GM18861 (cell line): Measurements from ENCODE around the gene ZNF816.
"Not testable (repeated sequence)": the region's sequence is repeated elsewhere in the genome, so short reads cannot be mapped to it uniquely, and the experiment has no call there.

Experiments
- ATAC-seq: cut with Tn5 transposase; IDR thresholded peaks from one replicate; pipeline ENCODE4 v1.9.1; 2021; ENCODE audit not compliant: unreplicated experiment

Gene ZNF816

DNA sequence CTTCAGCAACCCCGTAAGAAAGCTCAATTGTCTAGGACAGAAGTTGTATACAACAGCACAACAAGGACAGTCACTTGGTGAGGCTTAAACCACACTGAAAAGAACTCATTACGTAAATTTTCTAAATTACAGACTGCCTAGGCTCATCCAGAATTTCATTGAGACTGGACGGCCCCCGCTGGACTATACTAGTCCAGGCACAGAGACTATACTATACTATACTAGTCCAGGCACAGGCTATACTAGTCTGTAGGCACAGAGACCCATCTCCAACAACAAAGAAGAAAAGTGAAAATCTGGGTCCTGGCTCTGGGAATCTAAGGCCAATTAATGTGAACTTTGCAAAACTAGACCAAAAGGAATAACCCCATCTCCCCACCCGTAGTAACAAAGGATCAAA lies 700 bp downstream of the ZNF816 start:
- ATAC-seq = no peak

DNA sequence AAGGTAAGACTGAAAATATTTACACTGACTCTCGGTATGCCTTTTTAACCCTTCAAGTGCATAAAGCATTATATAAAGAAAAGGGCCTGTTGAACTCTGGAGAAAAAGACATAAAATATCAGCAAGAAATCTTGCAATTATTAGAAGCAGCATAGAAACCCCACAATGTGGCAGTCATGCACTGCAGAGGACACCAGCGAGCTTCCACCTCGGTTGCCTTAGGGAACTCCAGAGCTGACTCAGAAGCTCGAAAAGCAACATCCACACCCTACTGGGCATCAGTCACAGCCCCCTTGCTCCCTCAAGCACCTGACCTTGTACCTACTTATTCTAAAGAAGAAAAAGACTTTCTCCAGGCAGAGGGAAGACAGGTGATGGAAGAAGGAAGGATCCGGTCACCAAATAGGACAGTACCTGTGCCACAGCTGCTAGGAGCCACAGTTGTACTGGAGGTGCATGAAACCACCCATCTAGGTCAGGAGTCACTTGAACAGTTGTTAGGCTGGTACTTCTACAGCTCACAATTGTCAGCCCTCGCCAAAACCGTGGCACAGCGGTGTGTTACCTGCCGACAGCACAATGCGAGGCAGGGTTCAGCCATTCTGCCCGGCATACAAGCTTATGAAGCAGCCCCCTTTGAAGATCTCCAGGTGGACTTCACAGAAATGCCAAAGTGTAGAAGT lies 2.9 kb downstream of the ZNF816 start:
- ATAC-seq = no peak

DNA sequence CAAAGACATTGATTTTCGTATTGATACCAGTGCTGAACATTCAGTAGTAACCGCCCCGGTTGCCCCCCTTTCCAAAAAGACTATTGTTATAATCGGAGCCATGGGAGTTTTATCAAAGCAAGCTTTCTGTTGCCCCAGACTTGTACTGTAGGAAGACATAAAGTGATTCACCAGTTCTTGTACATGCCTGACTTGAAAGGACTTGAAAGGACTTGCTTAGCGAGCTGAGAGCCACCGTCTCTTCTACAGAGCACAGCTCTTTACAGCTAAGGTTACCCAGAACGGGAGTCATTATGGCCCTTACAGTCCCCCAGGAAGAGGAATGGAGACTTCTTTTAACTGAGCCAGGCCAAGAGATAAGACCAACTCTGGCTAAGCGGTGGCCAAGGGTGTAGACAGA lies 5.1 kb downstream of the ZNF816 start:
- no peak for ATAC-seq

DNA sequence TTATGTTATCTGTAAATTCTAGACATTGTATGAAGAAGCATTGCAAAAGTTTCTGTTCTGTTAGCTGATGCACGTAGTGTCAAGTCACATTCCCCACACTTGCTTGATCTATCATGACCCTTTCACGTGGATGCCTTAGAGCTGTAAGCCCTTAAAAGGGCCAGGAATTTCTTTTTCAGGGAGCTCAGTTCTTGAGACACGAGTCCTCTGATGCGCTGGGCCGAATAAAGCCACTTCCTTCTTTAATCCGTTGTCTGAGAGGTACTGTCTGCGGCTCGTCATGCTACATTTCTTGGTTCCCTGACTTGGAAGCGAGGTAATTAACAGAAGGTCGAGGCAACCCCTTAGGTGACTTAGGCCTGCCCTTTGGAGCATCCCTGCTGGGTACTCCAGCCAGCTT lies 5.8 kb downstream of the ZNF816 start:
- ATAC-seq = no peak

DNA sequence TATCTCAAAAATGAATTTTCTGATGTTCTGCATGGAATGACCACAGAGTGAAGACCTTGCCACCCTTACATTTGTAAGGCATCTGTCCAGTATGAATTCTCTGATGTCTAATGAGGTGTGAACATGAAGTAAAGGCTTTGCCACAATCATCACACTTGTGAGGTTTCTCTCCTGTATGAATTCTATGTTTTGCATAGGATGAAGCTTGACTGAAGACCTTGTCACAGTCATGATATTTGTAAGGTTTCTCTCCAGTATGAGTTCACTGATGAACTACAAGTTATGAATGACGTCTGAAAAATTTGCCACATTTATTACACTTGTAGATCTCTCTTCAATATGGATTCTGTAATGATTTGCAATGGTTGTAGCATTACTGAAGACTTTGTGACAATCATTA lies 13.3 kb downstream of the ZNF816 start:
- ATAC-seq = no peak

DNA sequence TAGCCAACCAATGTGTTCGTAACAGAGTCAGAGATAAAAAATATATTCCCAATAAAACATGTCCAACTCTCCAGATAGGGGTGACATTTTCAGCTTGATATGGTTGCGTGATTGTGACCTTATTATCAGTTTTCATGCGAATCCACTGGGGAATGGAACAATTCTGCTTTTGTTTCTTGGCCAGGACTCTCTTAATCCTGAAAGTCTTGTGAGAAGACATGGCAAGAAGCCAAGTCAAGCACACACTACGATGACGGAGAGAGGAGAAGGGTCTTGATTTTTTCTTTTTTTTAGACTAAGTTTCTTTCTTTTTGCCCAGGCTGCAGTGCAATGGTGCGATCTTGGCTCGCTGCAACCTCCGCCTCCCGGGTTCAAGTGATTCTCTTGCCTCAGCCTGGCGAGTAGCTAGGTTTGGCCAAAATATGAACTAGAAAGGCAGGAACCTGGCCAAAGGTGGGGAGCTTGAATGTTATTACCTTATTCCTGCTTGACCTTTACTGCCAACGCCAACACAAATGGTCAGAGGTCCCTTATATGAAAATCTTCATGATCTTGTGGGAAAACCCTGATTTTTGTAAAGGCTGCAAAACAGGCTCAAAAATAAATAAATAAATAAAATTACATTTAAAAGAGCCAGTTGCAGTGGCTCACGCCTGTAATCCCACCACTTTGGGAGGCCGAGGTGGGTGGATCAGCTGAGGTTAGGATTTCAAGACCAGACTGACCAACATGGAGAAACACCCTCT lies 14.5 kb downstream of the ZNF816 start:
- no peak for ATAC-seq

DNA sequence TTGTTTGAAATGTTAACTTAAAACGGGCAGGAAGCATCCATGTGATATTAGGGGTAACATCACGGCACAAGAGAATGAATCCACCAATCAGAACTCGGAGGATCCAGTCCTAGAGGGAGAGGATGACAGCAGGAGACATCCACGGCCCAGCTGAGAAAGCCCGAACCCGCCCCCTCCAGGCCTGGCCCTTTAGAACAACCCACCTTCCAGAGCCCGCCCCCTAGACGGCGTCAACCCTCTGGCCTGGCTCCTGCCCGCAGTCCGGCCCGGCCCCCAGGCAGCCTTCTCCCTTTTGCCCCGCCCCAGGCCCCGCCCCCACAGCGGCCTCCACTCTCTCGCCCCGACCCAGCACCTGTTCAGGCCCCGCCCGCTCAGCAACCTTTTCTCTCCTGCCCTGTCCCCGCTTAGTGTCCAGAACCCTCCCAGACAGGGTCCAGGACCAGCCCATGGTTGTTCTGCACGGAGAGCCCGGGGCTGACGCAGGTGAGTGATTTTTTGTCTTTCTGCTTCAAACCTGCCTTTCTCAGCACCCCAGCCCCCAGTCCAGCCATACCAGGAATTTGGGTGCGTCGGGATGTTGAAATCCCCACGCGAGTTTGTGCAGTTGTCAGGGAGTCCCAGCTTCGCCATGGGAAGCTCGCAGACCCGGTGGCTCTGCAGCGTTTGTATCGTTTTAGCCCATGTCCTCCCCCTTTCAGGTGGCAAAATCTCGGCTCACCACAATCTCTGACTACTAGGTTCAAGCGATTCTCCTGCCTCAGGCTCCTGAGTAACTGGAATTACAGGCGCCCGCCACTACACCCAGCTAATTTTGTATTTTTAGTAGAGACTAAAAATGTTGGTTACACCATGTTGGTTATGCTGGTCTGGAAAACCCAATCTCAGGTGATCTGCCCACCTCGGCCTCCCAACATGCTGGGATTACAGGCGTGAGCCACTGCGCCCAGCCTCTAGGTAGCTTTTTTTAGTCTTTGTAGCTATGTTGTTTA lies 16.1 kb downstream of the ZNF816 start:
- no peak for ATAC-seq

DNA sequence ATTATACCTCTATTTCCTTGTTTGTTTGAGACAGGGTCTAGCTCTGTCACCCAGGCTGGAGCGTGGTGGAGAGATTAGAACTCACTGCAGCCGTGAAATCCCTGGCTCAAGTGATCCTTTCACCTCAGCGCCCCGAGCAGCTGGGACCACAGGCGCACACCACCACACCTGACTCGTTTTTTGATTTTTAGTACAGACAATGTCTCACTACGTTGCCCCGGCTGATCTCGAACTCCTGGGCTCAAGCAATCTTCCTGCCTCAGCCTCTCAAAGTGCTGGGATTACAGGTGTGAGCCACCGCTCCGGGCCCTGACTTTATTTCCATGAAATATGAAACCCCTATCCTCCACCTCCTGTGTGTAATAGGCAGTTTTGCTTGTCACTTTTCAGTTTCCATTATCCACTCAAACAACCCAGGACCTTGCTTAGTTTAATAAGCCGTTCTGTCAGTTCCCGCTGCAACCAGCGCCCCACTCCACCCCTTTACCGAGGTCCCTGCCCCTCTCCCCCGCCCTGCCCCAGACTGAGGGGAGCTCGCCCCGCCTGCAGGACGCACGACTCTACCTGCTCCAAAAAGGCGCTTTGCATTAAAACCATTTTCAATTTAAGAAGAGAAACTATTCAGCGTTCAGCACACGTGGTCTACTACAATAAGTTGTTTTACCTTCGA lies 16.9 kb downstream of the ZNF816 start:
- ATAC-seq = no peak

DNA sequence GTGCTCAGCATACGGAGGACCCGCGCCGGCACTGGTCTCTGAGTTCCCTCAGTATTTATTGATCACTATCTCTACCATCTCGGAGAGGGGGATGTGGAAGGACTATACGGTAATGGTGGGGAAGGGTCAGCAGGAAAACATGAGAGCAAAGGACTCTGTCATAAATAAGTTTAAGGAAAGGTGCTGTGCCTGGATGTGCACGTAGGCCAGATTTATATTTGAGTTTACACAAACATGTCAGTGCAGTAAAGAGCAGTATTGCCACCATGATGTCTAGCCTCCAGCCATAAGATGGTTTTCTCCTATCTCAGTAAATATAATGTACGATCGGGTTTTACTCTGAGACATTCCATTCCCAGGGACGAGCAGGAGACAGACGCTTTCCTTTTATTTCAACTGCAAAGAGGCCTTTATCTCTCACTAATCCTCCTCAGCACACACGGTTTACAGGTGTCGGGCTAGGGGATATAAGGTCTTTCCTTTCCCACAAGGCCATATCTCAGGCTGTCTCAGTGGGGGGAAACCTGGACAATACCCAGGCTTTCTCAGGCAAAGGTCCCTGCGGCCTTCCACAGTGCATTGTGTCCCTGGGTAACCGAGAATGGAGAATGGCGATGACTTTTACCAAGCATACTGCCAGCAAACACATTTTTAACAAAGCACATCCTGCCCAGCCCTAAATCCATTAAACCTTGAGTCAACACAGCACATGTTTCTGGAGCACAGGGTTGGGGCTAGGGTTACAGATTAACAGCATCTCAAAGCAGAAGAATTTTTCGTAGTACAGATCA lies 17.8 kb downstream of the ZNF816 start:
- ATAC-seq = not testable (repeated sequence)

DNA sequence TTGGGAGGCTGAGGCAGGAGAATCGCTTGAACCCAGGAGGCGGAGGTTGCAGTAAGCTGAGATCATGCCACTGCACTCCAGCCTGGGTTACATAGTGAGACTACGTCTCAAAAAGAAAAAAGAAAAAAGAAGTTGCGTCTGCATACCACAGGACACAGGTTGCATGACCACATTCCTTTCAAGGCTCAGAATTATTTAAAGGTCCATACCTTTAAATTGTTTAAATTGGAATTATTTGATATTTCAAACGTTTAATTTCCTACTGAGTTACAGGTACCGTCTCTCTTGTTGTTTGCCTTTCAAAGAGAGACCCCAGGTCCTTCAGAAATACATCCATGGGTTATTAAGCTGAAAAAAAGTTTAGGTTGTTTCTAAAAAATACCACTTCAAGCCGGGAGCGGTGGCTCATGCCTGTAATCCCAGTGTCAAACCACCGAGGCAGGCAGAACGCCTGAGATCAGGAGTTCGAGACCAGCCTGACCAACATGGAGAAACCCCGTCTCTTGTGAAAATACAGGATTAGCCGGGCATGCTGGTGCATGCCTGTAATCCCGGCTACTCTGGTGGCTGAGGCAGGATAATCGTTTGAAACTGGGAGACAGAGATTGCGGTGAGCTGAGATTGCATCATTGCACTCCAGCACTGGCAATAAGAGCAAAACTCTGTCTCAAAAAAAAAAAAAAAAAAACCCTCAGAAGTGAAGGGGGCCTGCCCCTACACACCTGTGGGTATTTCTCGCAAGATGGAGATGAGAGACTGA lies 18.6 kb downstream of the ZNF816 start:
- ATAC-seq = no peak

DNA sequence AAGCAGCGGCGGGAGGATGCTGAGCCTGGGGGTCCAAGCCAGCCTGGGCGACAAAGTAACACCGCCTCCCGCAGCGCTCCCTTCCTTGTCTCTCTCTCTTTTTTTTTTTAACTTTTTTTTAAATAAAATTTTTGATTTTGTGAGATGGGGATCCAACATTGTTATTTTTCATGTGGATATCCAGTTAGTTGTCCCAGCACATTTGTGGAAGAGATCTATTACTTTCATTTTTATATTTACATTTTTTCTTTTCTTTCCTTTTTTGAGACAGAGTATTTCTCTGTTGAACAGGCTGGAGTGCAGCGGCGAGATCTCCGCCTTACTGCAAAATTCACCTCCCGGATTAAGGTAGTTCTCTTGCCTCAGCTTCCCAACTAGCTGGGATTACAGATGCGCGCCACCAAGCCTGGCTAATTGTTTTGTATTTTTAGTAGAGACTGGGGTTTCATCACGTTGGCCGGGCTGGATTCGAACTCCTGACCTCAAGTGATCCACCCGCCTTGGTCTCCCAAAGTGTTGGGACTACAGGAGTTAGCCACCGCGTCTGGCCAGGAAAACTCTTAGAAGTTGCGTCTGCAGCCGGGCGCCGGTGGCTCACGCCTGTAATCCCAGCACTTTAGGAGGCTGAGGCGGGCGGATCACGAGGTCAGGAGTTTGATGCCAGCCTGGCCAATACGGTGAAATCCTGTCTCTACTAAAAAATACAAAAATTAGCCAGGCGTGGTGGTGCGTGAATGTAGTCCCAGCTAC lies 19.4 kb downstream of the ZNF816 start:
- no peak for ATAC-seq

DNA sequence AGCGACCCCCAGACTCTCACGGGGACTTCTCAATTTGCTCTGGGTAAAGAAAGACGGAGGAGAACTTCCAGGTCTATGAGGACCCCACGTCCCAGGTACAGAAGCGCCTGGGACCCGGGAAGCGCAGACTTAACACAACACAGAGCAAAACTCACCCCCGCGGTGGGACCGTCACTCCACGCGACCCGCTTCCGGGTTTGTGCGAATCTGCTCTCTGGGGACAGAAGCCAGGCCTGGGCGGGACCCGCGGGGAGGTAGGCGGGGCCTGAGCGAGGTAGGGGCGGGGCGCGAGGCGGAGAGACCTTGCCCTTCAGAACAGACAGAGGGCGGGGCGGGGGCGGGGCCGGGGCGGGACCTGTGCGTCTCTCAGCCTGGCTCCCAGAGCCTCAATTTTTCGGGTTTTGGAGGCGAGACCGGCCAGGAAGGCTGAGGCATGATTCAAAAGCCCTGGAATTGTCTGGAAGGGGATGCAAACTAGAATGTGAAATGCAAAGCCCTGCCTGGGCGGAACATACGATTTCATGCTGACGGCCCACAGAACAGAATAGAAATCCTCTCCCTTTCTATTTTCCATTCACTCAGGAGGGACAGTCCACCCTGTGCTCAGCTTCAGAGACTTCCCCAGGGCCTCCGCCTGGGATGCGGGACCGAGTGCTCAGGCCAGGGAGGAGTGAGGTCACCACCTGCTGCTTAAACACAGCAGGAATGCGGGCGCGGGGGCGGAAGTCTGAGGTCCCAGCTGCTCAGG lies 20.1 kb downstream of the ZNF816 start:
- ATAC-seq = peak; percentile 92

DNA sequence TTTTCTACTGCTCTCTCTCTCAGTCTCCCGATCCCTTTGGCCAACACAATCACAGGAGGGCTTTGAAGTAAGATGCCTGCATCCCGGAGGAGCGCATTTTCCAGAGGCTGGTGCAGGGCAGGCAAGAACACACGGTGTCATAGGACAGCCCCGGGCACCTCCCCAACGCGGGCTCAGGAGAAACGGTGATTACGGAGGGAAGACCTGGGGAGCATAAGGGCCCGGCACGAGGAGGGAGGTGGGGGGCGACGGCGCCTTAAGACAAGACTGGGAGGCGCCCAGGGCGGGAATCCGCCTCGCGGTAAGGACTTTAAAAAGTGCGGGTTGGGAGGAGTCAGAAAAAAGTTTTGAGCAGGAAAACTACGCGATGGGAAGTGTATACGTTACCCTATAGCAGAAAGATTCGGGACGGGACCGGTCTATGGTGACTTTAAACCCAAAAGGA lies 20.7 kb downstream of the ZNF816 start:
- ATAC-seq = peak; percentile 15

DNA sequence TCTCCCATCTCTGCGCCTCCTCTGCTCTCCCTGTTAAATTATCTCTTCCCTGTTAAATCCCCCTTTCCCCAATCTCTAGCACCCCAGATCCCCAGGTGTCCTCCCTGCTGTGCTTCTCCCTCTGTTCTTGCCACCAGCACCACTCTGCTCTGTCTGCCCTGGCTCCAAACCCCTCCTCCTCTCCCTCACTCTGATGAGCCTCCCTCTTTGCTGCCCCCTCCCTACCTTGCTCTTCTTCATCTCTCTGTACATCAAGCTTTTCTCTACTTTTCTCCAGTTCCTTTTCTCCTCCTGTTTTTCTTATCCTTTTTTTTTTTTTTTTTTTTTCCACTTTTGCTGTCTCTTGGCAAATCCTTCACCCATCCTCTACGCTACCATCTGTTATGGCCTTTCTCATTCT lies 21.2 kb downstream of the ZNF816 start:
- not testable (repeated sequence) for ATAC-seq

DNA sequence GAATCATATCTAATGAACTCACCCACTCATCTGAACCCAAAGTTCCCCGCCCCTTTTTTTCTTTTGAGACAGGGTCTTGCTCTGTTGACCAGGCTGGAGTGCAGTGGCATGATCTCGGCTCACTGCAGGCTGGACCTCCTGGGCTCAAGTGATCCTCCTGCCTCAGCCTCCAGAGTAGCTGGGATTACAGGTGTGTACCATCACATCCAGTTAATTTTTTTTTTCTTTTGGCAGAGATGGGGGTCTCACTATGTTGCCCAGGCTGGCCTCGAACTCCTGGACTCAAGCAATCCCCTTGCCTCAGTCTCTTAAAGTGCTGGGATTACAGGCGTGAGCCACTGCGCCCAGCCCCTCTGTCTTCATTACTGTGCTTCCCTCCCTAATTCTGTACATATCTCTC lies 21.8 kb downstream of the ZNF816 start:
- ATAC-seq = not testable (repeated sequence)

DNA sequence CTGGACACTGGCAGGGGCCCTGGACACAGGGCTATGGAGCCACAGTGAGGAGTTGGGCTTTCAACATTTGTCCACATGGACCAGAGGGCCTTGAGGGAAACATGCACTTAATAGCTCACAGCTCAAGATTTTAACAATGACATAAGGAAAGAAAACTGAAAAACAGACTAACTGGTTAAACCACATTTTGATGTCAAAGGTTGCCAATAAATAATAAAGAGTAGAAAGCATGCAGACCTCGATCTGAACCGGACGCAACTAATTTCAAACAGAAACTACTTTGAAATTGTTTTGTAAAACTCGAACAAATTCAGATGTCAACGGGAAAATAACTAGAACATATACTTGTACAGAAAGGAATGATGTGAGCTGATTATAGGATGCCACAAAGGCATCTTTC lies 23.9 kb downstream of the ZNF816 start:
- ATAC-seq = no peak

DNA sequence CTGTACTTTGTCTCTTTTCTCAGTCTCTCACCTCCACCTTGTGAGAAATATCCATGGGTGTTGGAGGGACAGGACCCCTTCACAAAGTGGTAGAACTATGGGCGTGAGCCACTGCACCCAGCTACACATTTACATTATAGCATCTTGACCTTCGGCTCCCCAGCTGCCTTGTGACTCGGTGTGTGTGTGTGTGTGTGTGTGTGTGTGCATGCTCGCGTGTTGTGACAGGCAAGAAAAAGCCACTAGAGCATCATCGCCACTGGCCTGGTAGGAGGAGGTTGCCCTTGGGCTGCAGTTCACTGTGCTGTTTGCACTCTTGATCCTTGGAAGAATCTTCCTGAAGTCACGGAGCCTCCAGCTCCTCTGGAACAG lies 25.7 kb downstream of the ZNF816 start:
- ATAC-seq = no peak
